Liver (tissue), 9 donors: ENCODE results near the gene THOC7. TPM values are rescaled to one million over a fixed set of nuclear protein-coding genes. Genes with fewer than 3 reads are reported as not detected.
A peak's percentile ranks its signal among the peaks of the same experiment; 100 is the strongest.

ENCODE experiments used
- DNase-seq: peaks from one replicate; pipeline ENCODE4 v3.0.0-alpha.2; 2017; ENCODE audit warnings: low spot score
- H3K27ac ChIP-seq, 2 donors: one replicate each; pipeline ENCODE4 v1.7.0; 2013; ENCODE audit warnings: inconsistent platforms in 2 of 2, low read length in 2 of 2, control low read depth in 1 of 2, low read depth in 1 of 2, mild to moderate bottlenecking in 1 of 2
- H3K27me3 ChIP-seq, 4 donors: one replicate each; pipeline versions ENCODE4 v1.6.1 to v1.7.0; 2013; ENCODE audit warnings: low read length in 3 of 4, inconsistent platforms in 1 of 4, mild to moderate bottlenecking in 1 of 4, moderate library complexity in 1 of 4; ENCODE audit not compliant: control insufficient read depth in 4 of 4, insufficient read depth in 4 of 4
- H3K36me3 ChIP-seq, 4 donors: one replicate each; pipeline versions ENCODE4 v1.6.1 to v1.7.0; 2013; ENCODE audit warnings: low read length in 3 of 4, mild to moderate bottlenecking in 3 of 4, low read depth in 1 of 4, moderate library complexity in 1 of 4; ENCODE audit not compliant: control insufficient read depth in 4 of 4, insufficient read depth in 3 of 4
- H3K4me1 ChIP-seq, 4 donors: one replicate each; pipeline versions ENCODE4 v1.6.1 to v1.7.0; 2013; ENCODE audit warnings: low read length in 3 of 4, mild to moderate bottlenecking in 3 of 4, moderate library complexity in 1 of 4; ENCODE audit not compliant: control insufficient read depth in 4 of 4, insufficient read depth in 4 of 4
- H3K4me3 ChIP-seq, 3 donors: one replicate each; pipeline versions ENCODE4 v1.6.1 to v1.7.0; 2013; ENCODE audit warnings: low read length in 3 of 3, control low read depth in 1 of 3, low read depth in 1 of 3, mild to moderate bottlenecking in 1 of 3
- H3K9ac ChIP-seq, 2 donors: one replicate each; pipeline ENCODE4 v1.7.0; 2013; ENCODE audit warnings: low read length in 2 of 2, mild to moderate bottlenecking in 2 of 2, moderate library complexity in 2 of 2, control low read depth in 1 of 2, low read depth in 1 of 2
- H3K9me3 ChIP-seq, 4 donors: one replicate each; pipeline versions ENCODE4 v1.6.1 to v1.7.0; 2013; ENCODE audit warnings: low read length in 3 of 4; ENCODE audit not compliant: control insufficient read depth in 4 of 4
- ATF3 ChIP-seq: IDR thresholded peaks from 2 replicates; pipeline ENCODE4 v1.6.1; 2016; ENCODE audit warnings: antibody characterized with exemption
- CTCF ChIP-seq: fragments of 150-350 bp; IDR thresholded peaks from 2 replicates; pipeline ENCODE4 v1.5.1; 2017; ENCODE audit warnings: improper control_type of control experiment, low read depth, low read length; ENCODE audit not compliant: missing input control
- EGR1 ChIP-seq, 2 donors: IDR thresholded peaks; 2 replicates each; pipeline ENCODE4 v1.6.1; 2016 to 2018; ENCODE audit warnings: antibody characterized with exemption in 2 of 2, low read depth in 2 of 2
- FOXA1 ChIP-seq: IDR thresholded peaks from 2 replicates; pipeline ENCODE4 v1.6.1; 2016; ENCODE audit warnings: antibody characterized with exemption
- FOXA2 ChIP-seq: IDR thresholded peaks from 2 replicates; pipeline ENCODE4 v1.6.1; 2016; ENCODE audit warnings: antibody characterized with exemption
- GABPA ChIP-seq, 2 donors: IDR thresholded peaks in 1 of 2; conservative IDR thresholded peaks in 1 of 2; 2 replicates each; pipeline ENCODE4 v1.6.1; 2016; ENCODE audit warnings: antibody characterized with exemption in 2 of 2, mild to moderate bottlenecking in 1 of 2, moderate library complexity in 1 of 2
- HNF4A ChIP-seq, 2 donors: conservative IDR thresholded peaks; 2 replicates each; pipeline ENCODE4 v1.6.1; 2016; ENCODE audit warnings: antibody characterized with exemption in 2 of 2, mild to moderate bottlenecking in 2 of 2
- HNF4G ChIP-seq: IDR thresholded peaks from 2 replicates; pipeline ENCODE4 v1.6.1; 2016; ENCODE audit warnings: antibody characterized with exemption
- JUND ChIP-seq, 2 donors: IDR thresholded peaks; 2 replicates each; pipeline ENCODE4 v1.6.1; 2016; ENCODE audit warnings: antibody characterized with exemption in 2 of 2
- MAX ChIP-seq: IDR thresholded peaks from 2 replicates; pipeline ENCODE4 v1.6.1; 2016; ENCODE audit warnings: antibody characterized with exemption
- NR2F2 ChIP-seq: IDR thresholded peaks from 2 replicates; pipeline ENCODE4 v1.6.1; 2016; ENCODE audit warnings: antibody characterized with exemption
- RAD21 ChIP-seq, 2 donors: IDR thresholded peaks; 2 replicates each; pipeline ENCODE4 v1.6.1; 2016; ENCODE audit warnings: antibody characterized with exemption in 2 of 2, mild to moderate bottlenecking in 2 of 2
- REST ChIP-seq: IDR thresholded peaks from 2 replicates; pipeline ENCODE4 v1.6.1; 2016; ENCODE audit warnings: antibody characterized with exemption, mild to moderate bottlenecking
- RXRA ChIP-seq, 2 donors: IDR thresholded peaks; 2 replicates each; pipeline ENCODE4 v1.6.1; 2017 to 2018; ENCODE audit warnings: antibody characterized with exemption in 2 of 2, mild to moderate bottlenecking in 1 of 2
- SP1 ChIP-seq: IDR thresholded peaks from 2 replicates; pipeline ENCODE4 v1.6.1; 2018; ENCODE audit warnings: antibody characterized with exemption, mild to moderate bottlenecking
- TAF1 ChIP-seq: conservative IDR thresholded peaks from 2 replicates; pipeline ENCODE4 v1.6.1; 2016; ENCODE audit warnings: antibody characterized with exemption, mild to moderate bottlenecking
- YY1 ChIP-seq: IDR thresholded peaks from 2 replicates; pipeline ENCODE4 v1.6.1; 2016; ENCODE audit warnings: antibody characterized with exemption, mild to moderate bottlenecking
- ZBTB33 ChIP-seq: IDR thresholded peaks from 2 replicates; pipeline ENCODE4 v1.6.1; 2016; ENCODE audit warnings: antibody characterized with exemption
- WGBS: extraction: QIAGEN DNeasy Blood & Tissue Kit; methylation state at CpG from one replicate; pipeline ENCODE4 v1.1.7; 2013; 5-methylcytosine and 5-hydroxymethylcytosine counted together
- polyA plus RNA-seq, 2 donors: library from polyadenylated mRNA; stranded (reverse) in 1 of 2; unstranded in 1 of 2; fragments of 200-250 nt in 1 of 2; fragments of >200 nt in 1 of 2; fragmentation: Nextera tagmentation in 1 of 2; extraction: Ambion mirVana in 1 of 2; gene quantifications; one replicate each; pipeline versions ENCODE4 v1.2.1 to v1.2.3, GENCODE V29; 2013 to 2015
- total RNA-seq, 2 donors: library from RNA; depleted of rRNA; stranded (reverse); fragments of >200 nt; gene quantifications; one replicate each; pipeline ENCODE4 v1.2.3, GENCODE V29; 2014
- donor health status: healthy.
- donor health status: healthy.
- donor health status: healthy.
- donor health status: healthy.
- donor health status: healthy.

THOC7 gene
- total and polyA plus RNA-seq, 4 donors: 11.7 to 38.6 (median 23.0) TPM

- no peak for DNase-seq
- H3K9me3 ChIP-seq: no peaks in the 10 kb centered on the region
- no peaks in the 10 kb centered on the region for H3K27me3 ChIP-seq
- peak overlapping the region; percentile 71 to 75 for H3K9ac ChIP-seq
- no peak for TF ChIP-seq TAF1
- TF ChIP-seq RAD21 (IDR thresholded peaks at IDR 0.05): no peak
- no peak for TF ChIP-seq ZBTB33
- no peak for TF ChIP-seq JUND (IDR thresholded peaks at IDR 0.05)
- no peak for TF ChIP-seq ATF3
- TF ChIP-seq MAX: no peak
- no peak for TF ChIP-seq HNF4G
- no peak for TF ChIP-seq FOXA1
- no peak for TF ChIP-seq FOXA2
- no peak for TF ChIP-seq REST
- no peak for TF ChIP-seq HNF4A (conservative IDR thresholded peaks at IDR 0.05)
- TF ChIP-seq YY1: no peak
- no peak for TF ChIP-seq CTCF
- TF ChIP-seq NR2F2: no peak
- TF ChIP-seq SP1: no peak
- TF ChIP-seq GABPA (IDR thresholded peaks at IDR 0.05 in 1 of 2, conservative IDR thresholded peaks at IDR 0.05 in 1 of 2): no peak
- TF ChIP-seq EGR1 (IDR thresholded peaks at IDR 0.05; ENCODE audit: low read depth in 2 of 2): no peak
- TF ChIP-seq RXRA (IDR thresholded peaks at IDR 0.05): no peak
- peaks cover 0 to 9% (median 4%) of the 10 kb centered on the region in 4 donors for H3K36me3 ChIP-seq
- peak overlapping the region; percentile 96 to 97 for H3K27ac ChIP-seq
- H3K4me1 ChIP-seq: peaks cover 7 to 32% (median 23%) of the 10 kb centered on the region in 4 donors
- under 1% methylated on average over 18 of the region's 18 CpGs for WGBS
- peak overlapping the region; percentile 71 to 92 (median 85) for H3K4me3 ChIP-seq
Measured at GRCh38 chr3:63911509-63911872, 47.9 kb upstream of the THOC7 start.
